Effector CD4-positive, alpha-beta T cell (primary cell): Measurements from ENCODE around the gene INPP4B.

Experiments used
- DNase-seq: peaks from one replicate; pipeline ENCODE4 v3.0.0-alpha.2; 2020
- total RNA-seq: gene quantifications from one replicate; lab custom pipeline; 2026; lab: John Stamatoyannopoulos, UW

Gene INPP4B
- 276 reads per million, percentile 95 among the genes with 10 or more reads in this experiment for total RNA-seq

- DNase-seq, result peak; percentile 9
Measured at GRCh38 chr4:142846108-142846728, at the start of gene INPP4B. TSS of gene INPP4B (minus strand) at chr4:142846301.

DNA sequence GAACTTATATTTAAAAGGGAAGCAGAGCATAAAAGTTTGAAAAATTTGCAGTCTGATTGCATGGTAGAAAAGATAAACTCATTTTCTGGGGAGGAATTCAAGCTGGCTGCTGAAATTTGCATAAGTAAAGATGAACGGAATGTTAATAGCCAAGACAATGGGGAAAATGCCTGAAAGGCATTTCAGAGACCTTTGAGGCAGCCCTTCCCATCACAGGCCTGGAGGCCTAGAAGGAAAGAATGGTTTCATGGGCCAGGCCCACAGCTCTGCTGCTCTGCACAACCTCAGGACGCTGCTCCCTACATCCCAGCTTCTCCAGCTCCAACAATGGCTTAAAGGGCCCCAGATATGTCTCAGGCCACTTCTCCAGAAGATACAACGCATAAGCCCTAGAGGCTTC is 46.9 kb upstream of the INPP4B start:
- DNase-seq, result no peak

DNA sequence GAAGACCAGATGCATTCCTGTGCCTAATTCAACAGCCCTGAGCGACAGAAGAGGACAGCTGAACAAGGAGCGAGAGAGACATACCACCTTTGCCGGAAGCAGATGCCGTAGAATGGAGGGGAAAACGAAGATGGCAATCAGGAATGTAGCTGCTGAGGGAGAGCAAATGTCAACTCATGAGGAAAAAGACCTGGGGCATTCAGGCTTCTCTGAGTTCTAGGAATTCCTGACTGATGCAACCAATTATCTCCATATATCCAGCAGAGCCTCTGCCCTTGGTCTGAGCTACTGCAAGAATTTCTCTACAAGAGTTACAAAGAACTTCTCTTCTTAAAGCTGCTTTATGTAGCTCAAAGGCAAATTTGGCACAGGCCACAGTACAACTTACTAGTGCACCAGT is 40.5 kb upstream of the INPP4B start:
- DNase-seq, result no peak

- DNase-seq, result no peak
Measured at GRCh38 chr4:142883040-142883832, 37.1 kb upstream of the INPP4B start.

- no peak for DNase-seq
Measured at GRCh38 chr4:142882159-142882558, 36.1 kb upstream of the INPP4B start.

- DNase-seq, result no peak
Measured at GRCh38 chr4:142881331-142881730, 35.2 kb upstream of the INPP4B start.

- no peak for DNase-seq
Measured at GRCh38 chr4:142875117-142875516, 29.0 kb upstream of the INPP4B start.

GRCh38 chr4:142874684-142875083 is 28.6 kb upstream of the INPP4B start:
- DNase-seq, result no peak

GRCh38 chr4:142866685-142867084 is 20.6 kb upstream of the INPP4B start:
- no peak for DNase-seq

- no peak for DNase-seq
Measured at GRCh38 chr4:142861351-142861750, 15.2 kb upstream of the INPP4B start.

GRCh38 chr4:142858965-142859364 is 12.9 kb upstream of the INPP4B start:
- no peak for DNase-seq

DNA sequence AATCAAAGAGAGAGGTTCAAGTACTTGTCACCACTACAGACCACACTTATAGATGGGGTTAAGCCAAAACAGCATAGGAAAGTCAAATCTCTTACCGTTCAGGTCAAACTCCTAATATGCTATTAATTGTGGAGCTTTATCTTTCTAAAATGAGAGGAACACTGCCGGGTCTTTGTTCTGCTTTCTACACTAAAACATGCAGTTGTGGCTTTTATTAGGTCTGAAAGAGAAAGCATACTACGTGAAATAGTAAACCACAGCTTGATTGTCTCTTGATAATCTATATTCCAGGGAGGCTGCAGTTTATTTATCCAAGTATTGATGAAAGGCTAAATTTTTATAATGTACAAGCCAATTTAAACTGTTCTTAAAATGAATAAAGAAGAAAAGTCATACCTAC is 12.3 kb upstream of the INPP4B start:
- no peak for DNase-seq

DNA sequence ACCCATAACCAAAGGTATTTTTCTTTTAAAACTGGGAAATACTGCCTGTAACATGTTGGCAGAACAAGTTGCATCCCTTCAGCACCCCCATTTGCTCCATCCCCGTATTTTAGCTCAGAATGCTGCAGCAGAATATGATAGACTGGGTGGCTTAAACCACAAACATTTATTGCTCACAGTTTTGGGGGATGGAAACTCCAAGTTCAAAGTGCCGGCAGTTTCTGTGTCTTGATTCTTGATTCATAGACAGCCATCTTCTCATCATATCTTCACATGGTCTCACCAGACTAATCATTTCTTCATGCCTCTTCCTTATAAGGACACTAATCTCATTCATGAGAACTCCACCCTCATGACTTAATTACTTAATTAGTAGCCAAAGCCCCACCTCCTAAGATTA is 10.5 kb upstream of the INPP4B start:
- no peak for DNase-seq

DNA sequence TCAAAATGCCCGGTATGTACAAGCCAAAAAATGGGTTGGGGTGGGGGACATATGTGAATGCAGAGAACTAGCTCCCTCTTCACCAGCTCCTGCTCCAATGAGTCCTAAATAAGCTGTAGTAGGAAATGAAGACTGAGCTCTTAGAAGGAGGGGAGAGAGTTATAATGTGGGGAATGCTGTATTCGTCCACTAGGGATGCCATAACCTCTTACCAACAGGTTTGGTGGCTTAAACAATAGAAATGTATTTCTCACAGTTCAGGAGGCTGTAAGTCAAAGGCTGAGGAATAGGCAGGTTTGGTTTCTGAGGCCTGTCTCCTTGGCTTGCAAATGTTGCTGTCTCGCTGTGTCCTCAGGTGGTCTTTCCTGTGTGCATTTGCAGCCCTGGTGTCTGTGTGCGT is 4.4 kb upstream of the INPP4B start:
- no peak for DNase-seq

GRCh38 chr4:142846729-142847596 is 862 bp upstream of the INPP4B start:
- DNase-seq, result peak; percentile 68

GRCh38 chr4:142845293-142846107 is 601 bp downstream of the INPP4B start:
- DNase-seq, result no peak

GRCh38 chr4:142844782-142845181 is 1.3 kb downstream of the INPP4B start:
- DNase-seq, result no peak

- no peak for DNase-seq
Measured at GRCh38 chr4:142840516-142841123, 5.5 kb downstream of the INPP4B start.

DNA sequence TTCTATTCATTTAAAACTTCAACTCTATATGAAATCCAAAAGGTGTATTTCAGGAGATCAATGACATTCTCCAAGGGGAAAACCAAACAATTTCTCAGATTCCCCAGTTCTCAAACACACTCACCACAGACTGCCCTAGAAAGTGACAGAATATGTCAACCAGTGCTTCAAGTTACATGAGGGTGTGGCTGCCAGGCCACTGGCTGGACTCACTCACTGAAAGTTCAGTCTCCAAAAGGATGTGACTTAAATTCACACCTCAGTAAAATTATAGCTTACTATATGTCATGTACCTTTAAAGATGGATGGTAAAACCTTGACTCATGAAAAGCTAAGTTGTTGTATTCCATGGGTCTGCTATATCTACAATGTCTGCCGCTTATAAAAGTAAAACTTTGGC is 7.3 kb downstream of the INPP4B start:
- DNase-seq, result no peak

DNA sequence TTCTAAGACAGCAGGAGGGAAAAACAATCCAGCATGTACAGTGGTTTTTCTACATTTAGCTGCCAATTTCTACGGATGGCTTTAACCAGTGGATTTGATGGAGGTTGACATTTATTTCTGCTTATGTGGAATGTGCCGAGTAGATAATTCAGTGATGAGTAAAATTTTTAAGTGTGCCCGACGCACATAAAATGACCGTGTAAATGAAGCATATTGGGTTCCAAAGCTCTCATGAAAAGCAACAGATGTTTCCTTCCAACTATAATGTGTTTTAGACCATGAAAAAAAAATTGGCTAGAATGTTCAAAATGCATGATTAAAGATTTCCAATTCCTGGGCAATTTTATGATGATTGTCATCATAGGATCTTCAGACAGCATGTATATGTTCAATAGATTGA is 14.1 kb downstream of the INPP4B start:
- no peak for DNase-seq

- DNase-seq, result no peak
Measured at GRCh38 chr4:142826503-142827241, 19.4 kb downstream of the INPP4B start.
